T-helper 22 cell (primary cell): ENCODE results near the gene TRMT2A.
A peak's percentile ranks its signal among the peaks of the same experiment; 100 is the strongest.
"Not testable (repeated sequence)": the region's sequence is repeated elsewhere in the genome, so short reads cannot be mapped to it uniquely, and the experiment has no call there.

Experiments
- DNase-seq: peaks from one replicate; pipeline ENCODE4 v3.0.0-alpha.2; 2020; ENCODE audit warnings: low read depth

The TRMT2A gene

DNA sequence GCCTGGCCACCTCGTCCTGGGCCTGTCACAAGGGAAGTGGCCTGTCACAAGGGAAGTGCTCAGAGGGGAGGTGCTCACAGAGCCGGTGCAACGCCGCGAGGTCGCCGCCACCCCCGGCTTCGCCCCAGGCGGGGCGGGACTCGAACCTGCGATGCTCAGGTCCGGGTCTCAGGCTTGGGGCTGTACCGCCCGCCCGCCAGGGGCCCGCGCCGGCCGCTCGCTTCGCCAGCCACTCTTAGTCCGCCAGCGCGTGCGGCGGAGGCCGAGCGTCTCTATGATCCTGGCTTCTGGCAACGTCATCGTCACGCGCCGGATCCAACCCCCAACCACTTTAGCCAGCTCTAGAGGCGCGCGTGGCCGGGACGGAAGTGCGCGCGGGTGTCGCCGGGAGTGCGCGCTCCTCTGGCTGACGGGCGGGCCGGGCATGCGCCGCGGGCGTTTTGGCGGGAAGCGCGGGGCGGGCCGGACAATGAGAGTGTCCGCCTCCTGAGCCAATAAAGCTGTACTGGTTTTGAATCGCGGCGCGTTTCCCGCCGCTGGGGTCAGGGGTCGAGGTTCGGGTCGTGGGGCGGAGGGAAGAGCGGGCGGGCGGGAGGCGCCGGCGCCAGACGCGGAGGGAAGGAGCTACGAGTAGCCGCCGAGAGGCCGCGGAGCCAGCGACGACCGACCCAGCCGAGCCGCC lies at the start of gene TRMT2A:
Gene TRMT2A (minus strand): TSS at position 276 of the 682 bp plus-strand sequence. CDS start 320 bp downstream, outside the sequence.
- peak; percentile 95 for DNase-seq

- DNase-seq = no peak
These were observed 49.7 kb upstream of the TRMT2A start for GRCh38 chr22:20166703-20167102.

GRCh38 chr22:20165913-20166312 lies 48.9 kb upstream of the TRMT2A start:
- no peak for DNase-seq

DNA sequence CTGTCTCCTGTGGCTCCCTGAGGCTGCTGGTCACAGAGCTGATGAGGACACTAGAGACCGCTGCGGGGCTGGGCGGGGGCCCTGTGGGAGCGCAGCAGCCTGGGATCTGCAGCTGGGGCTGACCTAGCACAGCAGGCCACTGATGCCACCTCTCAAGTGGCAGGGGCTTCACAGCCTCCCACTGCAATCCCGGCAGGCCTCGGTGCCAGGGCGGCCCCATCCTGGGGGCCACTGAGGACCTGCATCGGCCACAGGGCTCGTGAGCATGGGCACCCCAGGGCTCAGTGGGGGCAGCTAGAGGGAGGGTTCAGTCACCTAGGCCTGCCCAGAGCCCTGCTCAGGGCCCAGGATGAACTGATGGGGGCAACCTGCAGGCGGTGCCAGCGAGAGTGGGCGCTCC lies 48.4 kb upstream of the TRMT2A start:
- DNase-seq = no peak

DNA sequence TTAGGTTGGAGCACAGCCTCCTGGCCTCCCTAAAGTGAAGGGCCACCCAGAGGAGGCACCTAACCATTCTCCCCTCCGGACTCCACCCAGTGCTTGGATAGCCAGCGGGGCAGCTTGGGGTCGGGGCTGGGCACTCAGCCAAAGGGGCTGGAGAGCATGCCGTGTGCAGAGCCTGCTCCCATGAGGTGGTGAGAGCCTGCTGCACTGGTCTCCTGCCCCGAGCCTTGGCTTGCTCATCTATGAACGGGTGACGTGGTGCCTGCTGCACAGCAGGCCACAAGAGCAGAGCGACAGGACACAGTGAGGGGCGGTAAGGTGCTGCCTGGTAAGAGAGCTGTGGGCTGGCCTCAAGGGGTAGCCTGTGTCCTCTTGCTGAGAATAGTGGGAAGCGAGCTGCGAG lies 47.8 kb upstream of the TRMT2A start:
- DNase-seq = no peak

DNA sequence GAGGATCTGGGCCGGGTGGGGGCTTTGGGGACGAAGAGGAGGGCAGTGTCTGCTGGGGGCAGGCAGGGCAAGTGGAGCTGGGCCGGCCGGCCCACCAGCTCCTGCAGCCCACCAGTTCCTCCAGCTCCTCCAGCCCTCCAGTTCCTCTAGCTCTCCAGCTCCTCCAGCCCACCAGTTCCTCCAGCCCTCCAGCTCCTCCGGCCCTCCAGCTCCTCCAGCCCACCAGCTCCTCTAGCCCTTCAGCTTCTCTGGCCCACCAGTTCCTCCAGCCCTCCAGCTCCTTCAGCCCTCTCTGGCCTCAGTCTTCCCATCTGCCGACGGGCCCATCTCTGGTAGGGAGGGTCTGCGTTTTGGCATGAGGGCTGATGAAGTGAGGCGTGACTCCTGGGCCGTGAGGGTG lies 43.0 kb upstream of the TRMT2A start:
- no peak for DNase-seq

DNA sequence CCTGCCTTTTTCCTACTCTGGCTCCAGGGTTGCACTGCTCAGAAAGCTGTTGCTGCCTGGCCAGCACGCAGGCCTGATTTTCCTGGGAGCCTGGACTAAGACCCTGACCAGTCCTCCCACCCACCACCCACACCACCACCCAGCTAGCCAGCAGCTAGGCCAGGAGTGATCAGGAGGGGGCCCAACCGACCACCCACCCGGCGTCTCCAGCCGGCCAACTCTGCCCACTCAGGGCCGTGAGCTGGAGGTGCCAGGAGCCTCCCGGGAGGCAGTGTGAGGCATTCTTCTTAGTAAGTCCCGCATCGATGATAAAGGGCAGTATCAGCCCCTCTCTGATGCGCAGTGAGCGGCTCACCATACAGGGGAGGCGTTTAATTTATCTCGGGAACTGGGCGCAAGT lies 42.5 kb upstream of the TRMT2A start:
- not testable (repeated sequence) for DNase-seq

DNA sequence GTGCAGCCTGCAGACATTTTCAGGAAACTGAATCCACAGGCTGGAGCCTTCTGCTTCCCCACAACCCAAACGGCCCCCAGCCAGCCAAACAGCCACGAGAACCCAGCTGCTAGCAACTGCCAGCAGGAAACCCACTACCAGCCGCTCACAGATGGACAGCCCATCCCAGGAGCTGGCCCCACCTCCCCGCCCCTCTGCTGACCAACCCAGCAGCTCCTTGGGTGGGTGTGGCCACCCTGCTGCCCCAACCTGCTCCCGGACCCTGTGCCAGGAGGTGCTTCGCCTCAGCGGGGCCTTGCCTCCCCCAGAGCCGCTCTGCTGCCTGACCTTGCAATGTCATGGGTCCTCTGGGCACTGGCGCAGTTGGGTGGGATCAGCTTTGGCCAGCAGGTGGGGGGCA lies 42.0 kb upstream of the TRMT2A start:
- no peak for DNase-seq

GRCh38 chr22:20158391-20159036 lies 41.5 kb upstream of the TRMT2A start:
- no peak for DNase-seq

DNA sequence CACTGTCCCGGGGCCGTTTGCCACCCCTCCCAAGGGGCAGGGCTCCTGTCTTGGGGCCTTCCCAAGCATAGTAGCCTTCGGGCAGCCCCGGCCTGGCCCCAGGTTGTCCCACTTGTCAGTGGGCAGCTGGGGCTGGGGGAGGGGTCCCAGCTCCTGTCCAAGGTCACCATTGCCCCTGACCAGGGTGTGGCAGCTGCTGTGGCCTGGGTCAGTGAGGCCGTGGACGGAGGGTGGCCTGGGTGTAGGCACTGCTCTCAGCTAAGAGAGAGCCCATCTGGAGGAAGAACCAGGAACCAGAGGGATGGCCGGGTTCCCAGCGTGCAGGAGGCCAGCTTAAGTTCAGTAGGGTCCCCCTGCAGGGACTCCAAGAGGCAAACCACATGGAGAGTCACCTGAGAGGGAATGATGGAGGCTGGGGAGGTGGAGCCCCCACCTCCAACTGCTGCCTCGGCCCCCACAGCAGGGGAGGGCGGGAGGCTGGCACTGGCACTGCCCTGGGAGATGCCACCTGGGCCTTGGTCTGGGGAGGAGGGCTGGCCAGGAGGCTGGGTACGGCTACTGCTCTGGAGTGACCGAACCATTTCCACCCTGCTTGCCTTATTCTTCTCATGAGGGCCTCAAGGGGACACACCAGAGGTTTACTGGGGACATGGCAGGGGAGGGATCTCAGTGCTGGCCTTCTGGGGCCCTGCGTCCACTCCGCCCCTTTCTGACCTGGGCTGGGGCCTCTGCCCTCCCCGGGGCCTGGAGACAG lies 40.6 kb upstream of the TRMT2A start:
- DNase-seq = no peak

DNA sequence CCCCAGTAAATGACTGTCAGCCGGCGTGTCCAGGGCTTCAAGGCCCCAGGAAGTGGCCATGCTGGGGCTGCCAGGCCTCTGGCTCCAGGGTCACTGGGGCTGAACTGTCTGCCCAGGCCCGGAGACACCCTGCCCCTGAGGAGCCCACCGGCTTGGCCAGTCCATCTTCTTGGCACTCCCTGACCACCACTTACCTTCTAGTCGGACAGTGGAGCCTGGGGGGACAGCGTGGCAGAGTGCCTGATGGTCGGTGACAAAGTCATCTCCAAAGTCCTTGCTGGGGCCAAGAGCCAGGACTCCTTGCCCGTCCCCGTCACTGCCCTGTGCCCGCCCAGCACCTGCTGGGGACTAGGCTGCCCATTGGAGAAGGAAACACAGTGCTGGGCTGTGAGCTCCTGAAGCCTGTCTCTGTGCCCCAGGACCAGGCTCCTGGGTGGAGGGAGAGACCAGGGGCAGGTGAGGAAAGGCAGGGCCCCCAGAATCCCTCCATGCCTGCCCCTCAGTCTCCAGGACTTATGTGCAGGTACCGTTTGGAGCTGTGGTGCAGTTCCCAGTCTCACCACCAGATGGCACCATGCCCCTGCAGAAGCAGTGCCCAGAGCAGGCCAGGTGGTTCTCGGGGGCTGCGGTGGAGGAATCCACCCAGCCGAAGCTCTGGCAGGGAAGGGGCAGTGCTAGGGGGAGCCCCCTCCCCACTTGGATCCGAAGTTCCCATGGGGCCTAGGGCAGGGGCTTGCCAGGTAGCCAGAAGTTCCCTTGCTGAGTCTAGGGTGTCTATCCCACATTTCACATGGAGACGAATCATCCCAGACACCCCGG lies 39.8 kb upstream of the TRMT2A start:
- DNase-seq = peak; percentile 59

DNA sequence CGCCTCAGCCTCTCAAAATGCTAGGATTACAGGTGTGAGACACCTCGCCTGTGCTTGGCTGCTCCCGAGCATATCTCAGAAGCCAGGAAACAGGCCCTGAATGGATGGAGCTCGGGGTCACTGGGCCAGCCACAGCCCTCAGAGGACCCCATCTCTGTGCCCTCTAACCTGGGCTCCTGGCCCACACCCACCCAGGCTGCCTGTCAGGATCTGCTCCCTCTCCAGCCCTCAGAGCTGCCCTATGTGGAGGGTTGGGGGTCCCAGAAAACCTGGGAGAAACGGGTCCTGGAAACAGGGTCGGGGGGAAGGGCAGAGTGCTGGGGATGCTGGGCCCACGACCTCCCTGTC lies 39.0 kb upstream of the TRMT2A start:
- DNase-seq = no peak

DNA sequence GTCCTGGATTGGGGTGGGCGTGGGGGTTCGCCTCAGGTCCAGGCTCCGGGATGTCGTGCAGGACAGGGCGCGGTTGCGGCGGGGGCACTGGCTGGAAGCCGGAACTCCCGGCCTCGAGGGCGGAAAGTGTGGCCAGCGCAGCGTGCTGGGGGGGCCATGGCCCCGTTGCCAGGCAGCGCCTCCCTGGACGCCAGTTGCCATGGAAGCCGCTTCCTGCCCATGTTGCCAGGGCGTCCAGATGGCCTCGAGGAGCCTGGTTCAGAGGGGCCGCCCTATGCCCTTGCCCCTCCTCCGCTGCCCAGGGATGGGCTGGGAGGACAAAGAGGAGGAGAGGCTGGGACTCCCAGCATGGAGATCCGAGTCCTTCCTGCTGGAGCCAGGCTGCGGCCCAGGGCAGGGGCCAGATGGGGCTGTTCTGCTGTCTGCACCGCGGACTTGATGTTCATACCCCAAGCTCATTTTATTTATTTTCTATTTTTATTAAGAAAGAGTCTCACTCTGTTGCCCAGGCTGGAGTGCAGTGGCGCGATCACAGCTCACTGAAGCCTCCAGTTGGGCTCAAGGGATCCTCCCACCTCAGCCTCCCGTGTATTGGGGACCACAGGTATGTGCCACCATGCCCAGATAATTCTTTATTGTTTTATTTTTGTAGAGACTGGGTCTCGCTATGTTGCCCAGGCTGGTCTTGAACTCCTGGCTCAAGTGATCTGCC lies 38.5 kb upstream of the TRMT2A start:
- no peak for DNase-seq

GRCh38 chr22:20154602-20155187 lies 37.7 kb upstream of the TRMT2A start:
- no peak for DNase-seq

DNA sequence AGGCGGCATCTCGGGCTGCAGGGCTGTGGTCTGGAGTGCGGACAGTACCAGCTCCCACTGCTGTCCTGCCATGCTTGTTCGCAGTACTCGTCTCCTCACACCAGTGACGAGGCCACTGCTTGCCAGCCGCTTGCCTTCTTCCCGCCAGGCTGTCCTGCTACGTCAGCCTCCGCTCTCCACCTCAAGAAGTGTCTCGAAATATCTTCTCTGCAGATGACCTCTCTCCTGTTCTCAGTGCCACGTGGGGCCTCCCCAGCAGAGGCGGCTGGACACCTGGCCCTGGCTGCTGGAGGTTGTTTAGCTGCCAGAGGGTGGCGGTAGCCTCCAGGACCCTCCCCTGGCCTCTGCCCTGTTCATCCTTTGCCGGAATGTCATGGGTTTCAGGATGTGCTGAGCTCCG lies 36.9 kb upstream of the TRMT2A start:
- no peak for DNase-seq

GRCh38 chr22:20152464-20152890 lies 35.5 kb upstream of the TRMT2A start:
- DNase-seq = no peak

- DNase-seq = no peak
These were observed 34.2 kb upstream of the TRMT2A start for GRCh38 chr22:20151276-20151588.

- no peak for DNase-seq
These were observed 33.6 kb upstream of the TRMT2A start, which contains the start of gene CCDC188 for GRCh38 chr22:20150381-20151275. Gene CCDC188, minus strand, starts transcription at chr22:20151055. Its CDS starts 69 bp downstream, at chr22:20150986.

- no peak for DNase-seq
These were observed 32.5 kb upstream of the TRMT2A start for GRCh38 chr22:20149257-20150250.
